IPS DF 6.9 (cell line): ENCODE data around the gene SLC12A6.
A peak's percentile ranks its signal among the peaks of the same experiment; 100 is the strongest.
"Not testable (repeated sequence)": the region's sequence is repeated elsewhere in the genome, so short reads cannot be mapped to it uniquely, and the experiment has no call there.

ENCODE experiments used
- DNase-seq: peaks from one replicate; pipeline ENCODE4 v3.0.0-alpha.2; 2013; ENCODE audit warnings: low read depth, low spot score
- H3K27ac ChIP-seq: one replicate; pipeline ENCODE4 v1.5.1; 2013; ENCODE audit warnings: low read length, control low read depth
- H3K27me3 ChIP-seq: 2 replicates; pipeline ENCODE4 v1.6.1; 2013; ENCODE audit warnings: mild to moderate bottlenecking, low read length; ENCODE audit not compliant: control insufficient read depth, insufficient read depth
- H3K36me3 ChIP-seq: 2 replicates; pipeline ENCODE4 v1.6.1; 2013; ENCODE audit warnings: low read length; ENCODE audit not compliant: control insufficient read depth, insufficient read depth
- H3K4me1 ChIP-seq: 2 replicates; pipeline ENCODE4 v1.6.1; 2013; ENCODE audit warnings: low read length; ENCODE audit not compliant: control insufficient read depth, insufficient read depth
- H3K4me3 ChIP-seq: 2 replicates; pipeline ENCODE4 v1.5.1; 2013; ENCODE audit warnings: mild to moderate bottlenecking, low read length
- H3K9me3 ChIP-seq: 2 replicates; pipeline ENCODE4 v1.6.1; 2013; ENCODE audit warnings: low read length, inconsistent platforms; ENCODE audit not compliant: control insufficient read depth, insufficient read depth
- WGBS: extraction: QIAGEN DNeasy Blood & Tissue Kit; methylation state at CpG from one replicate; pipeline ENCODE4 v1.1.7; 2013; ENCODE audit warnings: mixed read lengths, missing lambda C conversion rate; ENCODE audit not compliant: insufficient read length, insufficient coverage; 5-methylcytosine and 5-hydroxymethylcytosine counted together

The SLC12A6 gene

GRCh38 chr15:34357653-34358052 lies 20.1 kb upstream of the SLC12A6 start:
- no peak overlapping the region for H3K27ac ChIP-seq
- no peaks in the 10 kb centered on the region for H3K4me1 ChIP-seq
- H3K9me3 ChIP-seq, result no peaks in the 10 kb centered on the region
- WGBS, result no CpG with 5 or more reads among the region's 1 CpG
- DNase-seq, result no peak
- no peak overlapping the region for H3K4me3 ChIP-seq
- peaks cover 15% of the 10 kb centered on the region for H3K36me3 ChIP-seq
- no peaks in the 10 kb centered on the region for H3K27me3 ChIP-seq

DNA sequence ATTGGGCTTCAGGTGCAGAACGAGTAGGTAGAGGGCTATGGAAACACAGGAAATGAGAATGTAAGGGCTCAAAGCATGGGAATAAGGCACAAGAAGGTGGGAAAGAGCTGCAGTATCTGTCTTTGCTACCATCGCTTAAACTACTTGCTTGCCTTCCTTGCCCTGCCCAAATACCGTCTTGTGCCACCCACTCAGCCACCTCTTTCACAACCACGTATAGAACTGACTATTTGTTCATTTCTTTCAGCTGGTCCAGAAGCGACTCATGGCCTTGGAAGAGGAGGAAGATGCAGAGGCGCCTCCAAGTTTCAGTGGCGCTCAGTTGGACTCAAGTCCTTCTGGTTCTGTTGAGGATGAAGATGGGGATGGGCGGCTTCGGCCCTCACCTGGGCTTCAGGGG lies 17.7 kb upstream of the SLC12A6 start:
- DNase-seq, result no peak
- WGBS, result no CpG with 5 or more reads among the region's 9 CpGs
- H3K36me3 ChIP-seq, result peaks cover 8% of the 10 kb centered on the region

GRCh38 chr15:34354286-34354685 lies 16.7 kb upstream of the SLC12A6 start:
- H3K36me3 ChIP-seq, result peaks cover 4% of the 10 kb centered on the region
- H3K9me3 ChIP-seq, result no peaks in the 10 kb centered on the region
- H3K4me3 ChIP-seq, result no peak overlapping the region
- no peaks in the 10 kb centered on the region for H3K27me3 ChIP-seq
- H3K4me1 ChIP-seq, result no peaks in the 10 kb centered on the region
- H3K27ac ChIP-seq, result no peak overlapping the region
- WGBS, result no CpG with 5 or more reads among the region's 7 CpGs
- no peak for DNase-seq

More for the DNA sequence above, 17.7 kb upstream of the SLC12A6 start:
- Histone ChIP-seq H3K4me1 (no peaks in the 10 kb centered on the region), H3K9me3 (no peaks in the 10 kb centered on the region), H3K27me3 (no peaks in the 10 kb centered on the region), H3K4me3 (no peak overlapping the region), H3K27ac (no peak overlapping the region)

DNA sequence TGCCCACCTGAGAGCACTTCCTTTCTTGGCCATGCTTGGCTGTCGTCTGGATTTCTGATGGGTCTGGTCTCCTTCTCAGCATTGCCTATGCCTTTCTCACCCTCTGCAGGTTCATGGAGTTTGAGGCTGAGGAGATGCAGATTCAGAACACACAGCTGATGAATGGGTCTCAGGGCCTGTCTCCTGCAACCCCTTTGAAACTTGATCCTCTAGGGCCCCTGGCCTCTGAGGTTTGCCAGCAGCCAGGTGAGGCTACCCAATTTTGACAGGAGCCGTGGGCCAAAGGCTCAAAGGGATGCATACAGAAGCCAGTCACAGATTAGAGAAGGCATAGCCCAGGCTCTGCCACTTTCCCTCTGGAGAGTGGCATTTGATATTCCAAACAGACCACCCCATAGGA lies 16.0 kb upstream of the SLC12A6 start:
- H3K36me3 ChIP-seq, result peaks cover 3% of the 10 kb centered on the region
- WGBS, result no CpG with 5 or more reads among the region's 2 CpGs
- H3K4me1 ChIP-seq, result no peaks in the 10 kb centered on the region
- no peak for DNase-seq
- no peaks in the 10 kb centered on the region for H3K9me3 ChIP-seq
- H3K27me3 ChIP-seq, result no peaks in the 10 kb centered on the region
- no peak overlapping the region for H3K4me3 ChIP-seq
- no peak overlapping the region for H3K27ac ChIP-seq

DNA sequence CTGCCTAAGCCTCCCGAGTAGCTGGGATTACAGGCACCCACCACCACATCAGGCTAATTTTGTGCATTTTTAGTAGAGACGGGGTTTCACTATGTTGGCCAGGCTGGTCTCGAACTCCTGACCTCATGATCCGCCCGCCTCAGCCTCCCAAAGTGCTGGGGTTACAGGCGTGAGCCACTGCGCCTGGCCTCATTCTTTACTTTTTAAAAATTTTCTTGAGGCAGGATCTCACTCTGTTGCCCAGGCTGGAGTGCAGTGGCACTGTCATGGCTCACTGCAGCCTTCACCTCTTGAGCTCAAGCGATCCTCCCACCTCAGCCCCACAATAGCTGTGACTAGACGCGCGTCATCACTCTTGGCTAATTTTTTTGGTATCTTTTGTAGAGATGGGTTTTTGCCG lies 15.4 kb upstream of the SLC12A6 start:
- not testable (repeated sequence) for H3K4me3 ChIP-seq, H3K9me3 ChIP-seq, H3K36me3 ChIP-seq, H3K27me3 ChIP-seq, H3K4me1 ChIP-seq, H3K27ac ChIP-seq, DNase-seq
- no CpG with 5 or more reads among the region's 12 CpGs for WGBS

- Histone ChIP-seq H3K27ac (no peak overlapping the region), H3K27me3 (no peaks in the 10 kb centered on the region), H3K4me1 (peaks cover 2% of the 10 kb centered on the region; the same call in 1 of the 2 replicates), H3K9me3 (no peaks in the 10 kb centered on the region), H3K4me3 (no peak overlapping the region), H3K36me3 (no peaks in the 10 kb centered on the region)
- DNase-seq, result no peak
- WGBS, result no CpG with 5 or more reads among the region's 4 CpGs
Observed at GRCh38 chr15:34349769-34350168, 12.2 kb upstream of the SLC12A6 start.

GRCh38 chr15:34348735-34349300 lies 11.2 kb upstream of the SLC12A6 start:
- Histone ChIP-seq H3K36me3 (no peaks in the 10 kb centered on the region), H3K4me1 (peaks cover 2% of the 10 kb centered on the region; the same call in 1 of the 2 replicates), H3K9me3 (no peaks in the 10 kb centered on the region), H3K27me3 (no peaks in the 10 kb centered on the region), H3K4me3 (no peak overlapping the region), H3K27ac (no peak overlapping the region)
- no CpG with 5 or more reads among the region's 1 CpG for WGBS
- no peak for DNase-seq

DNA sequence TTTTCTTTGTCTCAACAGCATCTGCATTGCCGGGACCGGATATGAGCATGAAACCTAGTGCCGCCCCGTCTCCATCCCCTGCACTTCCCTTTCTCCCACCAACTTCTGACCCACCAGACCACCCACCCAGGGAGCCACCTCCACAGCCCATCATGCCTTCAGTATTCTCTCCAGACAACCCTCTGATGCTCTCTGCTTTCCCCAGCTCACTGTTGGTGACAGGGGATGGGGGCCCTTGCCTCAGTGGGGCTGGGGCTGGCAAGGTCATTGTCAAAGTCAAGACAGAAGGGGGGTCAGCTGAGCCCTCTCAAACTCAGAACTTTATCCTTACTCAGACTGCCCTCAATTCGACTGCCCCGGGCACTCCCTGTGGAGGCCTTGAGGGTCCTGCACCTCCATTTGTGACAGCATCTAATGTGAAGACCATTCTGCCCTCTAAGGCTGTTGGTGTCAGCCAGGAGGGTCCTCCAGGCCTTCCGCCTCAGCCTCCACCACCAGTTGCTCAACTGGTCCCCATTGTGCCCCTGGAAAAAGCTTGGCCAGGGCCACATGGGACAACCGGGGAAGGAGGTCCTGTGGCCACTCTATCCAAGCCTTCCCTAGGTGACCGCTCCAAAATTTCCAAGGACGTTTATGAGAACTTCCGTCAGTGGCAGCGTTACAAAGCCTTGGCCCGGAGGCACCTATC lies 10.5 kb upstream of the SLC12A6 start:
- no peak overlapping the region for H3K4me3 ChIP-seq
- H3K27me3 ChIP-seq, result no peaks in the 10 kb centered on the region
- no peak overlapping the region for H3K27ac ChIP-seq
- H3K36me3 ChIP-seq, result no peaks in the 10 kb centered on the region
- H3K4me1 ChIP-seq, result peaks cover 2% of the 10 kb centered on the region; the same call in 1 of the 2 replicates
- no CpG with 5 or more reads among the region's 13 CpGs for WGBS
- DNase-seq, result no peak
- no peaks in the 10 kb centered on the region for H3K9me3 ChIP-seq

- peaks cover 2% of the 10 kb centered on the region; the same call in 1 of the 2 replicates for H3K4me1 ChIP-seq
- H3K27me3 ChIP-seq, result no peaks in the 10 kb centered on the region
- no peaks in the 10 kb centered on the region for H3K9me3 ChIP-seq
- WGBS, result no CpG with 5 or more reads among the region's 38 CpGs
- peak; percentile 95 for DNase-seq
- no peaks in the 10 kb centered on the region for H3K36me3 ChIP-seq
- H3K27ac ChIP-seq, result no peak within 1 kb of the TSS
- peak within 1 kb of the TSS; percentile 93; the same call in 1 of the 2 replicates for H3K4me3 ChIP-seq
Observed at GRCh38 chr15:34342737-34343575, 5.4 kb upstream of the SLC12A6 start, which contains the start of the genes NOP10 and NUTM1. TSS of gene NOP10 (minus strand) at chr15:34343136. CDS start at chr15:34343073, 63 bp downstream. TSS of gene NUTM1 (plus strand) at chr15:34343315. CDS start at chr15:34343697, 382 bp downstream.

DNA sequence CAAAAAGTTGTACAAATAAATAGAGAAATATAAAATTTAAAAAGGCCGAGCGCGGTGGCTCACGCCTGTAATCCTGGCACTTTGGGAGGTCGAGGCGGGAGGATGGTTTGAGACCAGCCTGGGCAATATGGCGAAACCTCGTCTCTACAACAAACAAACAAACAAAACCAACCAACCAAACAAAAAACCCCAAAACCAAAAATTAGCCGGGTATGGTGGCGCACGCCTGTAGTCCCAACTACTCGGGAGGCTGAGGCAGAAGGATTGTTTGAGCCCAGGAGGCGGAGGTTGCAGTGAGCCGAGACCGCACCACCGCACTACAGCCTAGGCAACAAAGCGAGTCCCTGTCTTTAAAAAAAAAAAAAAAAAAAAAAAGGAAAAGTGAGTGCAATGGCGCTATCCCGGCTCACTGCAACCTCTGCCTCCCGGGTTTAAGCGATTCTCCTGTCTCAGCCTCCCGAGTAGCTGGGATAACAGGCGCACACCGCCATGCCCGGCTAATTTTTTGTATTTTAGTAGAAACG lies 4.7 kb upstream of the SLC12A6 start:
- H3K4me3 ChIP-seq, result peak overlapping the region; percentile 93; the same call in 1 of the 2 replicates
- H3K36me3 ChIP-seq, H3K27me3 ChIP-seq, DNase-seq, H3K9me3 ChIP-seq, H3K4me1 ChIP-seq, H3K27ac ChIP-seq: not testable (repeated sequence)
- no CpG with 5 or more reads among the region's 26 CpGs for WGBS
